ENCODE results near the gene LRP1B.

DNA sequence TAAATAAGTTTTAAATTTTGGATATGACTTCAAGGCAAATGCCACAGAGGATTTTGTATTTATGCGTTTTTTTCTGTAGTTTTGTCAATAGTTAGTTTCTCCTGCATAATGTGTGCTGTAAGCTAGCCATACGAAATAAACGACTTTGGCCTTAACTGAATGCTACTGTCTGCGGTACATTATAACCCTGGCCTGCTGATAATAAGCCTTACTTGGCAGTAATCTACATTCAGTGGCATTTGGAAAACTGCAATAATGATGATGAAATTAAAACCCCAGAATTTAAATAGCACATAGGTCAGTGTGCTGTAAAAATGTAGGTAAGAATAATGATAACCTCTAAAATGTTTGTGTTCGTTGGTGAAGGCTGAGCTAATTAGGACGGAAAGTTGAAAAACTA lies 88.8 kb downstream of the LRP1B start:
- TF ChIP-seq, protein P1, sequence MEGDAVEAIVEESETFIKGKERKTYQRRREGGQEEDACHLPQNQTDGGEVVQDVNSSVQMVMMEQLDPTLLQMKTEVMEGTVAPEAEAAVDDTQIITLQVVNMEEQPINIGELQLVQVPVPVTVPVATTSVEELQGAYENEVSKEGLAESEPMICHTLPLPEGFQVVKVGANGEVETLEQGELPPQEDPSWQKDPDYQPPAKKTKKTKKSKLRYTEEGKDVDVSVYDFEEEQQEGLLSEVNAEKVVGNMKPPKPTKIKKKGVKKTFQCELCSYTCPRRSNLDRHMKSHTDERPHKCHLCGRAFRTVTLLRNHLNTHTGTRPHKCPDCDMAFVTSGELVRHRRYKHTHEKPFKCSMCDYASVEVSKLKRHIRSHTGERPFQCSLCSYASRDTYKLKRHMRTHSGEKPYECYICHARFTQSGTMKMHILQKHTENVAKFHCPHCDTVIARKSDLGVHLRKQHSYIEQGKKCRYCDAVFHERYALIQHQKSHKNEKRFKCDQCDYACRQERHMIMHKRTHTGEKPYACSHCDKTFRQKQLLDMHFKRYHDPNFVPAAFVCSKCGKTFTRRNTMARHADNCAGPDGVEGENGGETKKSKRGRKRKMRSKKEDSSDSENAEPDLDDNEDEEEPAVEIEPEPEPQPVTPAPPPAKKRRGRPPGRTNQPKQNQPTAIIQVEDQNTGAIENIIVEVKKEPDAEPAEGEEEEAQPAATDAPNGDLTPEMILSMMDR (IDR thresholded peaks at IDR 0.05), result no peak
- TF ChIP-seq EZH2 (IDR thresholded peaks at IDR 0.05; ENCODE audit: borderline replicate concordance, insufficient read depth, low read depth, low read length, poor library complexity, severe bottlenecking), result no peak
